Karpas-422 (cell line): ENCODE results near the gene TYW1B. TPM values are rescaled to one million over a fixed set of nuclear protein-coding genes. Genes with fewer than 3 reads are reported as not detected.
"Not testable (repeated sequence)": the region's sequence is repeated elsewhere in the genome, so short reads cannot be mapped to it uniquely, and the experiment has no call there.

Experiments
- DNase-seq: peaks from one replicate; pipeline ENCODE4 v3.0.0-alpha.2; 2015
- H2AFZ ChIP-seq: fragments of 200-600 bp; sonication (generic); 2 replicates; pipeline ENCODE4 v1.6.1; 2014; ENCODE audit warnings: antibody characterized with exemption, low read length, mixed read lengths
- H3K27ac ChIP-seq: fragments of 200-600 bp; sonication (generic); 2 replicates; pipeline ENCODE4 v1.5.1; 2014; ENCODE audit warnings: mild to moderate bottlenecking, low read length, moderate library complexity
- H3K27me3 ChIP-seq: fragments of 200-600 bp; sonication (generic); 2 replicates; pipeline ENCODE4 v1.6.1; 2014; ENCODE audit warnings: low read length, mixed read lengths
- H3K36me3 ChIP-seq: fragments of 200-600 bp; sonication (generic); 2 replicates; pipeline ENCODE4 v1.6.1; 2014; ENCODE audit warnings: low read length, mixed read lengths; ENCODE audit not compliant: insufficient read depth
- H3K4me1 ChIP-seq: fragments of 200-600 bp; sonication (generic); 2 replicates; pipeline ENCODE4 v1.6.1; 2014; ENCODE audit warnings: mild to moderate bottlenecking, low read length, mixed read lengths
- H3K4me2 ChIP-seq: fragments of 200-600 bp; sonication (generic); 2 replicates; pipeline ENCODE4 v1.6.1; 2014; ENCODE audit warnings: low read length, low read depth, mild to moderate bottlenecking; ENCODE audit not compliant: poor library complexity, severe bottlenecking
- H3K4me3 ChIP-seq: fragments of 200-600 bp; sonication (generic); 2 replicates; pipeline ENCODE4 v1.5.1; 2014; ENCODE audit warnings: mild to moderate bottlenecking, antibody characterized with exemption, low read length, mixed read lengths
- H3K79me2 ChIP-seq: fragments of 200-600 bp; sonication (generic); 2 replicates; pipeline ENCODE4 v1.6.1; 2014; ENCODE audit warnings: mild to moderate bottlenecking, low read length, mixed read lengths
- H3K9ac ChIP-seq: fragments of 200-600 bp; sonication (generic); 2 replicates; pipeline ENCODE4 v1.6.0; 2014; ENCODE audit warnings: low read length
- H3K9me2 ChIP-seq: fragments of 200-600 bp; sonication (generic), shearing (Covaris generic); replicated peaks from 2 replicates; pipeline ENCODE4 v1.6.0; 2014; ENCODE audit warnings: mild to moderate bottlenecking, low read length, moderate library complexity; ENCODE audit not compliant: insufficient read depth
- H3K9me3 ChIP-seq: fragments of 300-700, 200-600 bp; sonication (generic); 2 replicates; pipeline ENCODE4 v1.6.1; 2014; ENCODE audit warnings: low read length, mixed read lengths
- H4K20me1 ChIP-seq: fragments of 200-600 bp; sonication (generic); 2 replicates; pipeline ENCODE4 v1.6.1; 2014; ENCODE audit warnings: mild to moderate bottlenecking, antibody characterized with exemption, low read length, low read depth; ENCODE audit not compliant: insufficient read depth
- total RNA-seq: library from RNA; depleted of rRNA; stranded (reverse); fragments of >200 nt; shearing (Covaris generic); gene quantifications from 2 replicates; pipeline ENCODE4 v1.2.3, GENCODE V29; 2014; ENCODE audit warnings: low replicate concordance

Gene TYW1B
- total RNA-seq, 1 experiment from 2014 or later: 4.0 TPM

DNA sequence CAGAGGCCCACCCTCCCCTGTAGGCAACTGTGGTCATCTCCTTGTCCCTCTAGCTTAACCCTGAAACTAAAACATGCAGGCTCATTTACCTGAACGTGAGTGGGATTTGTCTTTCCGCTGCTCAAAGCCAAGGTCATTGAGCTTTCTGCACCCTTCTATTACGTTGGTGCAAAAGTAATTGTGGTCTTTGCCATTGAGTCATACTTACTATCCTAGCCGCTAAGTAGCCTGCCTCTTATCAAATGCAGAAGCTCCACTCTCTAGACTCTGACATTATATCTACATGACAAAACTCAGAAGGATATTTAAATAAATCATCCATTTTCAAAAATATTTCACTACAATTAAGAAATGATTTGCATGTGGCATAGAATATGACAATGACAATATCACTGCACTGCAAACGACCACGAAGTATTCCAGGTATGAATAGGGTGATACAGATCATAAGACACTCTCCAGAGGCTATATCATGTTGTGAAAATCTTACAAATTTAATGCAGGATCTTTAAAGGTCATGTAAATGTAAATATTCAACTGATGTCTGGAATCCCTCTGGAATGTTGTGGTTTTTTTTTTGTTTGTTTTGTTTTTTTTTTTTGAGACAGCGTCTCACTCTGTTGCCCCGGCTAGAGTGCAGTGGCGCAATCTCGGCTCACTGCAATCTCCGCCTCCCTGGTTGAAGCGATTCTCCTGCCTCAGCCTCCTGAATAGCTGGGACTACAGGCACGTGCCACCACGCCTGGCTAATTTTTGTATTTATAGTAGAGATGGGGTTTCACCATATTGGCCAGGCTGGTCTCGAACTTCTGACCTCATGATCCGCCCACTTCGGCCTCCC is 223.0 kb downstream of the TYW1B start:
- not testable (repeated sequence) for H3K9me2 ChIP-seq, H2AFZ ChIP-seq, H3K4me1 ChIP-seq, H3K79me2 ChIP-seq, H3K36me3 ChIP-seq, H3K9me3 ChIP-seq, H3K4me2 ChIP-seq, H3K9ac ChIP-seq, DNase-seq, H3K27ac ChIP-seq, H3K27me3 ChIP-seq, H3K4me3 ChIP-seq, H4K20me1 ChIP-seq

DNA sequence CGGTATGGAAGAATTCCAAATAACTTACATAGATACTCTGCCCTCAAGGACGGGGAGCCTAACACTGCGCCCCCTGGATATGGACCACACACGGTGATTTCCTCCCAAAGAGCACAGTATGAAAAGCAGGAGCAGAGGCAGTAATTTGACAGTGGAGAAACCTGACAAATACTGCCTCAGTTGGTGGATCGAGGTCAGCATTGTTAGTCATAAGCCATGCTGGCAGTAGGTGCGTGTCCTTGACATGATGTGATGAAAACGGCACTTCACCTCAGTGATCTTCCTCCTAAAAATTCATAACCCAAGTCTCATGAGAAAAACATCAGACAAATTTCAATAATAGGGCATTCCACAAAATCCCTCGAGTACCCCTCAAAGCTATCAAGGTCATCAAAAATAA is 224.5 kb downstream of the TYW1B start:
- H3K4me2 ChIP-seq, H4K20me1 ChIP-seq, DNase-seq, H3K4me3 ChIP-seq, H3K27me3 ChIP-seq, H3K9ac ChIP-seq, H3K27ac ChIP-seq, H3K79me2 ChIP-seq, H3K4me1 ChIP-seq, H3K9me3 ChIP-seq, H3K36me3 ChIP-seq, H3K9me2 ChIP-seq, H2AFZ ChIP-seq: not testable (repeated sequence)

- no peaks in the 10 kb centered on the region for H3K9me3 ChIP-seq
- no peaks in the 10 kb centered on the region for H3K36me3 ChIP-seq
- no peak overlapping the region for H3K27ac ChIP-seq
- H4K20me1 ChIP-seq: no peaks in the 10 kb centered on the region
- no peaks in the 10 kb centered on the region for H3K79me2 ChIP-seq
- no peaks in the 10 kb centered on the region for H3K9me2 ChIP-seq
- H3K4me3 ChIP-seq: no peak overlapping the region
- H3K9ac ChIP-seq: no peak overlapping the region
- no peak for DNase-seq
- no peak overlapping the region for H2AFZ ChIP-seq
- H3K27me3 ChIP-seq: no peaks in the 10 kb centered on the region
- no peak overlapping the region for H3K4me2 ChIP-seq
- no peaks in the 10 kb centered on the region for H3K4me1 ChIP-seq
Observed at GRCh38 chr7:72603073-72603472, 224.9 kb downstream of the TYW1B start.

DNA sequence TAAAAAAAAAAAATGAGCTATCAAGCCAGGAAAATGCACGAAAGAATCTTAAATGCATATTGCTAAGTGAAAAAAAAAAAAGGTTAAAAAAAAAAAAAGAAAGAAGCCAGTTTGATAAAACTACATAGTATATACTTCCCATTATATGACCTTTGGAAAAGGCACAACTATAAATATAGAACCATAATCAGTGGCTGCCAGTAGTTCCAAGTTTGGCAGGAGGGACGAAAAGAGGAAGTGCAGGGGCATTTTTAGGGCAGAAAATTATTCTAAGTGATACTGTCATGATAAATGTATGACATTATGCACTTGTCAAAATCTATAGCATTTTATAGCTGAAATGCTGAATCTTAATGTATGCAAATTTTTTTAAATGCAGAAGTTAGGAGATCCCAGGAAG is 226.3 kb downstream of the TYW1B start:
- H4K20me1 ChIP-seq, H3K27ac ChIP-seq, H2AFZ ChIP-seq, H3K36me3 ChIP-seq, H3K9me2 ChIP-seq, H3K4me1 ChIP-seq, H3K9ac ChIP-seq, H3K79me2 ChIP-seq, H3K4me3 ChIP-seq, H3K9me3 ChIP-seq, H3K4me2 ChIP-seq, H3K27me3 ChIP-seq, DNase-seq: not testable (repeated sequence)

- H3K79me2 ChIP-seq, H3K9me2 ChIP-seq, H3K36me3 ChIP-seq, H4K20me1 ChIP-seq, H3K4me3 ChIP-seq, H3K4me1 ChIP-seq, H2AFZ ChIP-seq, H3K27me3 ChIP-seq, H3K9me3 ChIP-seq, H3K27ac ChIP-seq, H3K9ac ChIP-seq, H3K4me2 ChIP-seq, DNase-seq: not testable (repeated sequence)
Observed at GRCh38 chr7:72590023-72590422, 238.0 kb downstream of the TYW1B start.

DNA sequence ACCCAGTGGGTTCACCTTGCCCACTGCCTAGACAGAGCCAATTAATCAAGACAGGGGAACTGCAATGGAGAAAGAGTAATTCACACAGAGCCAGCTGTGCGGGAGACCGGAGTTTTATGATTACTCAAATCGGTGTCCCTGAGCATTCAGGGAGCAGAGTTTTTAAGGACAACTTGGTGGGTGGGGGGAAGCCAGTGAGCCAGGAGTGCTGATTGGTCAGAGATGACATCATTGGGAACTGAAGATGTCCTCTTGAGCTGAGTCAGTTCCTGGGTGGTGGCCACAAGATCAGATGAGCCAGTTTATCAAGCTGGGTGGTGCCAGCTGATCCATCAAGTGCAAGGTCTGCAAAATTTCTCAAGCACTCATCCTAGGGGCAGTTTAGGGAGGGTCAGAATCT is 240.7 kb downstream of the TYW1B start:
- not testable (repeated sequence) for H2AFZ ChIP-seq, H3K9me2 ChIP-seq, H3K9me3 ChIP-seq, DNase-seq, H4K20me1 ChIP-seq, H3K4me2 ChIP-seq, H3K9ac ChIP-seq, H3K4me1 ChIP-seq, H3K4me3 ChIP-seq, H3K27ac ChIP-seq, H3K27me3 ChIP-seq, H3K79me2 ChIP-seq, H3K36me3 ChIP-seq

DNA sequence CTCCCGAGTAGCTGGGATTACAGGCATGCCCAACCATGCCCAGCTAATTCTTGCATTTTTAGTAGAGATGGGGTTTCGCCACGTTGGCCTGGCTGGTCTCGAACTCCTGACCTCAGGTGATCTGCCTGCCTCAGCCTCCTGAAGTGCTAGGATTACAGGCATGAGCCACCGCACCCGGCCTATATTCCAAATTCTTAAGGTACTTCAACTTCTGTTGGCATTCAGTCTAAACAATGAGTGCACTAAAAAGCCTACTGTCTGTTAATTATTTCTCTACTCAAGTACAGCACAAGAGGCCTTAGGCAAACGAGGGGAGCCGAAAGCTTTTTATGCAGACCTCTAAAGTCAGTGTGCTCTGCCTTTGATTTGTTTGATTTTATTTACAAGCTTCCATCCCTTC is 243.4 kb downstream of the TYW1B start:
- H3K27me3 ChIP-seq, H2AFZ ChIP-seq, H3K79me2 ChIP-seq, H3K9ac ChIP-seq, H3K27ac ChIP-seq, H3K9me2 ChIP-seq, H3K36me3 ChIP-seq, DNase-seq, H3K4me1 ChIP-seq, H4K20me1 ChIP-seq, H3K4me3 ChIP-seq, H3K9me3 ChIP-seq, H3K4me2 ChIP-seq: not testable (repeated sequence)

DNA sequence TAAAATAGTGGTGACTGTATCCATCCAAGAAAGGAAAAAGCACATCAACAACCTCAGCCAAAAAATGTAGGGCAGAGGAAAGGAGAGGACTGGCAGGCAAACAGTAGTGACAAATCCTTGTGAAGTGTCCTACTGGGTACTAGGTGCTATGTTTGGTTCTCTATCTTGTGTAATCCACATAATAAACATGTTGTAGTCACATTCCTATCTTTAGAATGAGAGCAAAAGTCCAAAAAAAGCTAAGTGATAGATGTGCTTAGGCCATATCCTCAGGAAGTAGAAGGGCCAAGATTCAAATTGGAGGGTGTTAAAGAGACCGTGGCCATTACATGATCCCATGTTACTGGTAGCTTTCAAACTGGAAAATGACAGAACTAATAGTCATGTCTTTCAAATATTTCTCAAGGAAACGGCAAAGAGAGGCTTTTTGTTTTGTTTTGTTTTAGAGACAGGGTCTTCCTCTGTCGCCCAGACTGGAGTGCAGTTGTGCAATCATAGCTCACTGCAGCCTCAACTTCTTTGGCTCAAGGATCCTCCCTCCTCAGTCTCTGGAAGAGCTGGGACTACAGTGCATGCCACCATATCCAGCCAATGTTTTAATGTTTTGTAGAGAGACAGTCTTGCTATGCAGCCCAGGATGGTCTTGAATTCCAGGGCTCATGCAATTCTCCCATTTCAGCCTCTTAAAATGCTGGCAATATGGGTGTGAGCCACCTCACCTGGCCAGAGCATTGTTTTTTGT is 244.2 kb downstream of the TYW1B start:
- not testable (repeated sequence) for H3K4me3 ChIP-seq, H3K4me1 ChIP-seq, H3K4me2 ChIP-seq, H2AFZ ChIP-seq, H3K9me2 ChIP-seq, H3K79me2 ChIP-seq, H3K27me3 ChIP-seq, H3K9ac ChIP-seq, H3K27ac ChIP-seq, H3K36me3 ChIP-seq, DNase-seq, H4K20me1 ChIP-seq, H3K9me3 ChIP-seq
